Breast epithelium (tissue), 4 donors: ENCODE results near the gene RPL3. TPM values are rescaled to one million over a fixed set of nuclear protein-coding genes. Genes with fewer than 3 reads are reported as not detected.

ENCODE experiments used
- DNase-seq, 2 donors: peaks; one replicate each; pipeline ENCODE4 v3.0.0-alpha.2; 2019; ENCODE audit warnings: low spot score in 2 of 2
- H3K27ac ChIP-seq, 2 donors: fragments of 200-600 bp; sonication (generic) in 1 of 2; one replicate each; pipeline ENCODE4 v1.5.1; 2016 to 2019; ENCODE audit warnings: mild to moderate bottlenecking in 1 of 2
- H3K27me3 ChIP-seq, 2 donors: fragments of 200-600 bp; sonication (generic) in 1 of 2; one replicate each; pipeline versions ENCODE4 v1.5.1 to v1.6.0; 2017 to 2019; ENCODE audit warnings: control low read depth in 1 of 2, mild to moderate bottlenecking in 1 of 2
- H3K36me3 ChIP-seq: fragments of 200-600 bp; one replicate; pipeline ENCODE4 v1.5.1; 2019
- H3K4me1 ChIP-seq, 2 donors: fragments of 200-600 bp; sonication (generic); one replicate each; pipeline ENCODE4 v1.5.1; 2016 to 2019; ENCODE audit warnings: control low read depth in 1 of 2
- H3K4me3 ChIP-seq, 3 donors: fragments of 200-600 bp; sonication (generic); 1 replicate in 2 of 3; 2 replicates in 1 of 3; pipeline ENCODE4 v1.5.1; 2016 to 2019; ENCODE audit warnings: mild to moderate bottlenecking in 3 of 3, moderate library complexity in 2 of 3
- H3K9me3 ChIP-seq, 2 donors: fragments of 200-600 bp; sonication (generic) in 1 of 2; one replicate each; pipeline ENCODE4 v1.5.1; 2016 to 2019; ENCODE audit warnings: control low read depth in 1 of 2
- POLR2A ChIP-seq: fragments of 450-650 bp; IDR thresholded peaks from one replicate; pipeline ENCODE4 v1.6.1; 2016; ENCODE audit warnings: antibody characterized with exemption, mild to moderate bottlenecking, moderate library complexity
- POLR2AphosphoS5 ChIP-seq, 3 donors: sonication (generic); formaldehyde crosslinking; IDR thresholded peaks; one replicate each; pipeline ENCODE4 v1.6.1; 2017; ENCODE audit warnings: antibody characterized with exemption in 3 of 3
- intact Hi-C: fragments of 100-400 bp; cut with DNase I; formaldehyde crosslinking; loops from one replicate; pipeline ENCODE4 v1.15.1; 2023; ENCODE audit warnings: low total_unique reads
- total RNA-seq, 3 donors: library from RNA; depleted of rRNA; stranded (reverse); fragments of >200 nt; gene quantifications; one replicate each; pipeline ENCODE4 v1.1.0, GENCODE V29; 2016
- TF ChIP-seq, protein P1 (sequence below), 3 donors: fragments of 450-650 bp; IDR thresholded peaks; one replicate each; pipeline ENCODE4 v1.5.1; 2016 to 2017; ENCODE audit warnings: antibody characterized with exemption in 3 of 3, mild to moderate bottlenecking in 3 of 3, moderate library complexity in 3 of 3

The RPL3 gene
- total RNA-seq, 3 donors from 2014 or later = 1,827 to 3,262 (median 2,633) TPM

DNA sequence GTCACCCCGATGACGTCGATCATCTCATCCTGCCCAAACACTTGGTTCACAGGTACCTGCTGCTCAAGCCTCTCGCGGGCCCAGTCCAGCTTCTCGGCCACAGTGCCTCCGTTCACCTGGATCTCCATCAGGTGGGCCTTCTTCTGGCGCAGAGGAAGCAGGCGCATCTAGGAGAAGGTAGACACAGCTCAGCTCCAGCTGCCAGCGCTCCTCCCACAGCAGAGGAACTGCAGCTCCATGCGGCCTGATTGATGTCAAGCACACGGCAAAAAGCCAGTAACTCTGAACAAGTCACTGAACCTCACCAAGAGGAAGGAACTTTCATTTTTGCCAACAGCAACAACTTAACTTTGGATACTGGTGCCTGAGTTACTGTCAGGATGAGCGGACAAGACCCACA is 4.0 kb downstream of the RPL3 start:
- no peak for TF ChIP-seq POLR2A
- TF ChIP-seq, protein P1, sequence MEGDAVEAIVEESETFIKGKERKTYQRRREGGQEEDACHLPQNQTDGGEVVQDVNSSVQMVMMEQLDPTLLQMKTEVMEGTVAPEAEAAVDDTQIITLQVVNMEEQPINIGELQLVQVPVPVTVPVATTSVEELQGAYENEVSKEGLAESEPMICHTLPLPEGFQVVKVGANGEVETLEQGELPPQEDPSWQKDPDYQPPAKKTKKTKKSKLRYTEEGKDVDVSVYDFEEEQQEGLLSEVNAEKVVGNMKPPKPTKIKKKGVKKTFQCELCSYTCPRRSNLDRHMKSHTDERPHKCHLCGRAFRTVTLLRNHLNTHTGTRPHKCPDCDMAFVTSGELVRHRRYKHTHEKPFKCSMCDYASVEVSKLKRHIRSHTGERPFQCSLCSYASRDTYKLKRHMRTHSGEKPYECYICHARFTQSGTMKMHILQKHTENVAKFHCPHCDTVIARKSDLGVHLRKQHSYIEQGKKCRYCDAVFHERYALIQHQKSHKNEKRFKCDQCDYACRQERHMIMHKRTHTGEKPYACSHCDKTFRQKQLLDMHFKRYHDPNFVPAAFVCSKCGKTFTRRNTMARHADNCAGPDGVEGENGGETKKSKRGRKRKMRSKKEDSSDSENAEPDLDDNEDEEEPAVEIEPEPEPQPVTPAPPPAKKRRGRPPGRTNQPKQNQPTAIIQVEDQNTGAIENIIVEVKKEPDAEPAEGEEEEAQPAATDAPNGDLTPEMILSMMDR (IDR thresholded peaks at IDR 0.05) = no peak
- no peak for TF ChIP-seq POLR2AphosphoS5 (IDR thresholded peaks at IDR 0.05)
- Histone ChIP-seq H3K4me1 (peaks cover 15 to 21% of the 10 kb centered on the region in 2 donors), H3K27me3 (no peaks in the 10 kb centered on the region), H3K9me3 (no peaks in the 10 kb centered on the region), H3K27ac (peak overlapping the region; percentile 62 to 95), H3K4me3 (peak overlapping the region in 1 of 3 donors; percentile 83), H3K36me3 (peaks cover 5% of the 10 kb centered on the region)
- DNase-seq = no peak
- intact Hi-C loops = loop anchor here (10.0 kb wide), 2 partner anchors 209 to 311 kb away; partner anchors contain the start of gene ATF4

- DNase-seq = no peak
Measured at GRCh38 chr22:39314251-39314971, 5.0 kb downstream of the RPL3 start.

GRCh38 chr22:39313258-39314001 is 6.0 kb downstream of the RPL3 start:
- peaks cover 21 to 23% of the 10 kb centered on the region in 2 donors for H3K4me1 ChIP-seq

More at GRCh38 chr22:39314251-39314971, 5.0 kb downstream of the RPL3 start:
- H3K4me3 ChIP-seq = no peak overlapping the region
- TF ChIP-seq POLR2AphosphoS5 (IDR thresholded peaks at IDR 0.05) (no peak), POLR2A (no peak)
- TF ChIP-seq, protein P1 (IDR thresholded peaks at IDR 0.05) = no peak
- intact Hi-C loops = loop anchor here (10.0 kb wide), 2 partner anchors 210 to 310 kb away; partner anchors contain the start of gene ATF4
- peak overlapping the region; percentile 65 to 73 for H3K27ac ChIP-seq
- H3K27me3 ChIP-seq = no peaks in the 10 kb centered on the region
- H3K9me3 ChIP-seq = no peaks in the 10 kb centered on the region
- H3K36me3 ChIP-seq = peaks cover 5% of the 10 kb centered on the region
- H3K4me1 ChIP-seq = peaks cover 15 to 21% of the 10 kb centered on the region in 2 donors

GRCh38 chr22:39312410-39312809 is 7.0 kb downstream of the RPL3 start:
- TF ChIP-seq, protein P1 (IDR thresholded peaks at IDR 0.05) = no peak
- TF ChIP-seq POLR2A = no peak
- peak overlapping the region; percentile 65 to 73 for H3K27ac ChIP-seq
- H3K4me3 ChIP-seq = no peak overlapping the region
- H3K4me1 ChIP-seq = peaks cover 14 to 23% of the 10 kb centered on the region in 2 donors
- peaks cover 5% of the 10 kb centered on the region for H3K36me3 ChIP-seq
- intact Hi-C loops = loop anchor here (10.0 kb wide), 2 partner anchors 212 to 308 kb away; partner anchors contain the start of gene ATF4
- no peaks in the 10 kb centered on the region for H3K9me3 ChIP-seq
- H3K27me3 ChIP-seq = no peaks in the 10 kb centered on the region
- DNase-seq = no peak

More at GRCh38 chr22:39313258-39314001, 6.0 kb downstream of the RPL3 start:
- TF ChIP-seq POLR2AphosphoS5 (IDR thresholded peaks at IDR 0.05) (no peak), POLR2A (no peak)
- H3K4me3 ChIP-seq = peak overlapping the region in 1 of 3 donors; percentile 15
- intact Hi-C loops = loop anchor here (10.0 kb wide), 2 partner anchors 211 to 309 kb away; partner anchors contain the start of gene ATF4
- no peaks in the 10 kb centered on the region for H3K9me3 ChIP-seq
- peak in 1 of 2 donors; percentile 42 for DNase-seq
- peaks cover 5% of the 10 kb centered on the region for H3K36me3 ChIP-seq
- H3K27me3 ChIP-seq = no peaks in the 10 kb centered on the region
- peak overlapping the region; percentile 65 to 73 for H3K27ac ChIP-seq

GRCh38 chr22:39311592-39312400 is 7.6 kb downstream of the RPL3 start:
- intact Hi-C loops = loop anchor here (2.0 to 10.0 kb wide), 3 partner anchors 137 to 307 kb away; partner anchors contain the start of gene ATF4
- TF ChIP-seq, protein P1 (IDR thresholded peaks at IDR 0.05) = no peak
- TF ChIP-seq POLR2A = no peak
- TF ChIP-seq POLR2AphosphoS5 (IDR thresholded peaks at IDR 0.05) = no peak
- H3K36me3 ChIP-seq = peaks cover 5% of the 10 kb centered on the region
- H3K27ac ChIP-seq = no peak overlapping the region
- H3K9me3 ChIP-seq = no peaks in the 10 kb centered on the region
- DNase-seq = no peak
- H3K27me3 ChIP-seq = no peaks in the 10 kb centered on the region
- H3K4me3 ChIP-seq = no peak overlapping the region
- peaks cover 8 to 17% of the 10 kb centered on the region in 2 donors for H3K4me1 ChIP-seq
